ENCODE measurements around the gene CYBC1.
"Not testable (repeated sequence)": the region's sequence is repeated elsewhere in the genome, so short reads cannot be mapped to it uniquely, and the experiment has no call there.

The CYBC1 gene

GRCh38 chr17:82458179-82458884 lies 7.8 kb upstream of the CYBC1 start, which contains the start of gene NARF:
NARF (plus strand) TSS chr17:82458741; CDS start chr17:82458804, 63 bp downstream.
- no CpG with 5 or more reads among the region's 85 CpGs for WGBS, 2 donors (ENCODE audit: extremely low coverage in 2 of 2, insufficient read length in 2 of 2, insufficient replicate concordance in 1 of 2)
- H3K23ac ChIP-seq (ENCODE audit: low read depth, low read length, poor library complexity), result peak within 1 kb of the TSS; percentile 98

DNA sequence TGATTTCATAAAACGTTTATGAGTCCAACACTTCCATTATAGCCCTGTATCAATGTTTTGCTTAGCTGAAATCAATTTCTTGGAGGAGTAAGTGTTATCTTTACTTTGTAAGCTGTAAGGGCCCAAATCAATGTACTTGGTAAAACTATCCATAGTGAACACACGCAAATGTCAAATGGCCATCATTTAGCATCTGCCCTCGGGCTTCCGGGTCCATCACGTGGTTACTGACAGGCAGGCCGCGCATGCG lies 7.3 kb upstream of the CYBC1 start:
- Histone ChIP-seq H2BK15ac (ENCODE audit: low read length) (no peak overlapping the region), H3K9me3 (replicated peaks in 1 of 2; ENCODE audit: control insufficient read depth in 2 of 2, insufficient read depth in 1 of 2, low read depth in 1 of 2, low read length in 2 of 2) (no peaks in the 10 kb centered on the region), H2AFZ (ENCODE audit: low read length) (peak overlapping the region; percentile 90), H2BK12ac (ENCODE audit: low read length) (no peak overlapping the region), H4K8ac (ENCODE audit: low read depth, low read length) (no peak overlapping the region), H3K9ac (ENCODE audit: low read depth, low read length, poor library complexity) (no peak overlapping the region), H3K79me1 (ENCODE audit: low read depth, low read length) (peaks cover 14% of the 10 kb centered on the region), H3K27me3 (ENCODE audit: control insufficient read depth in 3 of 3, insufficient read depth in 3 of 3, low read depth in 1 of 3, low read length in 3 of 3) (no peaks in the 10 kb centered on the region), H3K36me3 (replicated peaks in 1 of 2; ENCODE audit: control insufficient read depth in 2 of 2, insufficient read depth in 2 of 2, low read length in 2 of 2) (peaks cover 21 to 30% of the 10 kb centered on the region in 2 donors), H2BK5ac (ENCODE audit: low read length) (peak overlapping the region; percentile 100), H2BK120ac (ENCODE audit: low read depth, low read length) (no peak overlapping the region), H3K4me2 (ENCODE audit: insufficient read depth, low read length, poor library complexity, severe bottlenecking) (peak overlapping the region; percentile 62), H3K4me3 (ENCODE audit: low read length in 2 of 2) (peak overlapping the region; percentile 91 to 94), H2AK5ac (ENCODE audit: low read depth, low read length) (no peak overlapping the region), H3K4ac (ENCODE audit: low read length) (no peak overlapping the region), H3K23ac (ENCODE audit: low read depth, low read length, poor library complexity) (peak overlapping the region; percentile 98), H3K4me1 (ENCODE audit: control insufficient read depth in 2 of 2, insufficient read depth in 1 of 2, low read depth in 1 of 2, low read length in 2 of 2) (peaks cover 2 to 6% of the 10 kb centered on the region in 2 donors), H3K27ac (replicated peaks; ENCODE audit: low read length) (peak overlapping the region; percentile 100), H4K91ac (ENCODE audit: low read depth, low read length, poor library complexity) (no peak overlapping the region), H3K14ac (ENCODE audit: low read length) (no peak overlapping the region), H3K18ac (ENCODE audit: low read length) (no peak overlapping the region)
- DNase-seq (ENCODE audit: low spot score), result no peak
- WGBS, 2 donors (ENCODE audit: extremely low coverage in 2 of 2, insufficient read length in 2 of 2, insufficient replicate concordance in 1 of 2), result no CpG with 5 or more reads among the region's 8 CpGs

More at GRCh38 chr17:82458179-82458884, 7.8 kb upstream of the CYBC1 start, which contains the start of gene NARF:
- H3K9ac ChIP-seq (ENCODE audit: low read depth, low read length, poor library complexity), result peak within 1 kb of the TSS; percentile 98
- H3K27ac ChIP-seq (replicated peaks; ENCODE audit: low read length), result peak within 1 kb of the TSS; percentile 100
- H2BK120ac ChIP-seq (ENCODE audit: low read depth, low read length), result no peak within 1 kb of the TSS
- peak; percentile 97 for DNase-seq (ENCODE audit: low spot score)
- peaks cover 14% of the 10 kb centered on the region for H3K79me1 ChIP-seq (ENCODE audit: low read depth, low read length)
- peak within 1 kb of the TSS; percentile 100 for H2BK5ac ChIP-seq (ENCODE audit: low read length)
- peak within 1 kb of the TSS; percentile 90 for H2AFZ ChIP-seq (ENCODE audit: low read length)
- H2AK5ac ChIP-seq (ENCODE audit: low read depth, low read length), result peak within 1 kb of the TSS; percentile 91
- H3K4me1 ChIP-seq (ENCODE audit: control insufficient read depth in 2 of 2, insufficient read depth in 1 of 2, low read depth in 1 of 2, low read length in 2 of 2), result peaks cover 2 to 6% of the 10 kb centered on the region in 2 donors
- H2BK15ac ChIP-seq (ENCODE audit: low read length), result peak within 1 kb of the TSS; percentile 55
- H3K9me3 ChIP-seq (replicated peaks in 1 of 2; ENCODE audit: control insufficient read depth in 2 of 2, insufficient read depth in 1 of 2, low read depth in 1 of 2, low read length in 2 of 2), result no peaks in the 10 kb centered on the region
- H3K4me2 ChIP-seq (ENCODE audit: insufficient read depth, low read length, poor library complexity, severe bottlenecking), result peak within 1 kb of the TSS; percentile 83
- H3K4me3 ChIP-seq (ENCODE audit: low read length in 2 of 2), result peak within 1 kb of the TSS; percentile 94 to 95
- no peak within 1 kb of the TSS for H3K4ac ChIP-seq (ENCODE audit: low read length)
- peak within 1 kb of the TSS; percentile 98 for H3K14ac ChIP-seq (ENCODE audit: low read length)
- H4K91ac ChIP-seq (ENCODE audit: low read depth, low read length, poor library complexity), result no peak within 1 kb of the TSS
- H4K8ac ChIP-seq (ENCODE audit: low read depth, low read length), result no peak within 1 kb of the TSS
- H2BK12ac ChIP-seq (ENCODE audit: low read length), result no peak within 1 kb of the TSS
- H3K36me3 ChIP-seq (replicated peaks in 1 of 2; ENCODE audit: control insufficient read depth in 2 of 2, insufficient read depth in 2 of 2, low read length in 2 of 2), result peaks cover 25 to 35% of the 10 kb centered on the region in 2 donors
- peak within 1 kb of the TSS; percentile 99 for H3K18ac ChIP-seq (ENCODE audit: low read length)
- no peaks in the 10 kb centered on the region for H3K27me3 ChIP-seq (ENCODE audit: control insufficient read depth in 3 of 3, insufficient read depth in 3 of 3, low read depth in 1 of 3, low read length in 3 of 3)

- no peak overlapping the region for H2AK5ac ChIP-seq (ENCODE audit: low read depth, low read length)
- DNase-seq (ENCODE audit: low spot score), result no peak
- H3K36me3 ChIP-seq (replicated peaks in 1 of 2; ENCODE audit: control insufficient read depth in 2 of 2, insufficient read depth in 2 of 2, low read length in 2 of 2), result peaks cover 16 to 25% of the 10 kb centered on the region in 2 donors
- peak overlapping the region in 1 of 2 donors; percentile 94 for H3K4me3 ChIP-seq (ENCODE audit: low read length in 2 of 2)
- H3K27me3 ChIP-seq (ENCODE audit: control insufficient read depth in 3 of 3, insufficient read depth in 3 of 3, low read depth in 1 of 3, low read length in 3 of 3), result no peaks in the 10 kb centered on the region
- no peak overlapping the region for H4K8ac ChIP-seq (ENCODE audit: low read depth, low read length)
- H3K14ac ChIP-seq (ENCODE audit: low read length), result no peak overlapping the region
- H2BK12ac ChIP-seq (ENCODE audit: low read length), result no peak overlapping the region
- H3K23ac ChIP-seq (ENCODE audit: low read depth, low read length, poor library complexity), result no peak overlapping the region
- no peak overlapping the region for H2BK5ac ChIP-seq (ENCODE audit: low read length)
- no peak overlapping the region for H3K27ac ChIP-seq (replicated peaks; ENCODE audit: low read length)
- H4K91ac ChIP-seq (ENCODE audit: low read depth, low read length, poor library complexity), result no peak overlapping the region
- H3K9ac ChIP-seq (ENCODE audit: low read depth, low read length, poor library complexity), result no peak overlapping the region
- no CpG with 5 or more reads among the region's 10 CpGs for WGBS, 2 donors (ENCODE audit: extremely low coverage in 2 of 2, insufficient read length in 2 of 2, insufficient replicate concordance in 1 of 2)
- peaks cover 2 to 6% of the 10 kb centered on the region in 2 donors for H3K4me1 ChIP-seq (ENCODE audit: control insufficient read depth in 2 of 2, insufficient read depth in 1 of 2, low read depth in 1 of 2, low read length in 2 of 2)
- H3K79me1 ChIP-seq (ENCODE audit: low read depth, low read length), result peaks cover 11% of the 10 kb centered on the region
- peak overlapping the region; percentile 62 for H3K4me2 ChIP-seq (ENCODE audit: insufficient read depth, low read length, poor library complexity, severe bottlenecking)
- H2BK120ac ChIP-seq (ENCODE audit: low read depth, low read length), result no peak overlapping the region
- H2BK15ac ChIP-seq (ENCODE audit: low read length), result no peak overlapping the region
- no peak overlapping the region for H3K18ac ChIP-seq (ENCODE audit: low read length)
- H3K9me3 ChIP-seq (replicated peaks in 1 of 2; ENCODE audit: control insufficient read depth in 2 of 2, insufficient read depth in 1 of 2, low read depth in 1 of 2, low read length in 2 of 2), result peaks cover 0 to 2% of the 10 kb centered on the region in 2 donors
- no peak overlapping the region for H3K4ac ChIP-seq (ENCODE audit: low read length)
- H2AFZ ChIP-seq (ENCODE audit: low read length), result no peak overlapping the region
Observed at GRCh38 chr17:82457073-82457928, 6.7 kb upstream of the CYBC1 start.

DNA sequence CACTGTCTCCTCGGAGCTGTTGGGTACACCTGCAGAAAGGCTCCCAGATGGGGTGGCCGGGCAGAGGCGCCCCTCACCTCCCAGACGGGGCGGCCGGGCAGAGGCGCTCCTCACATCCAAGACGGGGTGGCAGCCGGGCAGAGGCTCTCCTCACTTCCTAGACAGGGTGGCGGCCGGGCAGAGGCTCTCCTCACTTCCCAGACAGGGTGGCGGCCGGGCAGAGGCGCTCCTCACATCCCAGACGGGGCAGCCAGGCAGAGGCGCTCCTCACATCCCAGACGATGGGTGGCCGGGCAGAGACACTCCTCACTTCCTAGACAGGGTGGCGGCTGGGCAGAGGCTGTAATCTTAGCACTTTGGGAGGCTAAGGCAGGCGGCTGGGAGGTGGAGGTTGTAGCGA lies 3.2 kb upstream of the CYBC1 start:
- H2AFZ ChIP-seq (ENCODE audit: low read length); H2BK12ac ChIP-seq (ENCODE audit: low read length); H4K91ac ChIP-seq (ENCODE audit: low read depth, low read length, poor library complexity); H3K27me3 ChIP-seq (ENCODE audit: control insufficient read depth in 3 of 3, insufficient read depth in 3 of 3, low read depth in 1 of 3, low read length in 3 of 3); H2BK120ac ChIP-seq (ENCODE audit: low read depth, low read length); H2BK5ac ChIP-seq (ENCODE audit: low read length); H3K27ac ChIP-seq (replicated peaks; ENCODE audit: low read length); H3K4me3 ChIP-seq (ENCODE audit: low read length in 2 of 2); H3K36me3 ChIP-seq (replicated peaks in 1 of 2; ENCODE audit: control insufficient read depth in 2 of 2, insufficient read depth in 2 of 2, low read length in 2 of 2); H3K9ac ChIP-seq (ENCODE audit: low read depth, low read length, poor library complexity); H4K8ac ChIP-seq (ENCODE audit: low read depth, low read length); H3K4ac ChIP-seq (ENCODE audit: low read length); H3K4me2 ChIP-seq (ENCODE audit: insufficient read depth, low read length, poor library complexity, severe bottlenecking); H3K18ac ChIP-seq (ENCODE audit: low read length); H3K14ac ChIP-seq (ENCODE audit: low read length); H2AK5ac ChIP-seq (ENCODE audit: low read depth, low read length); H3K23ac ChIP-seq (ENCODE audit: low read depth, low read length, poor library complexity); DNase-seq (ENCODE audit: low spot score); H2BK15ac ChIP-seq (ENCODE audit: low read length): not testable (repeated sequence)
- H3K79me1 ChIP-seq (ENCODE audit: low read depth, low read length), result peaks cover 13% of the 10 kb centered on the region
- H3K4me1 ChIP-seq (ENCODE audit: control insufficient read depth in 2 of 2, insufficient read depth in 1 of 2, low read depth in 1 of 2, low read length in 2 of 2), result peaks cover 10 to 16% of the 10 kb centered on the region in 2 donors
- WGBS, 2 donors (ENCODE audit: extremely low coverage in 2 of 2, insufficient read length in 2 of 2, insufficient replicate concordance in 1 of 2), result no CpG with 5 or more reads among the region's 21 CpGs
- peaks cover 2 to 13% of the 10 kb centered on the region in 2 donors for H3K9me3 ChIP-seq (replicated peaks in 1 of 2; ENCODE audit: control insufficient read depth in 2 of 2, insufficient read depth in 1 of 2, low read depth in 1 of 2, low read length in 2 of 2)

Measured in neuronal stem cell (in vitro differentiated cells).